Measurements from ENCODE around the gene VWC2L. TPM values are rescaled to one million over a fixed set of nuclear protein-coding genes. Genes with fewer than 3 reads are reported as not detected.

VWC2L gene
- total and polyA plus RNA-seq, 2 experiments from 2014 or later: 0.10 TPM; not detected in 1

DNA sequence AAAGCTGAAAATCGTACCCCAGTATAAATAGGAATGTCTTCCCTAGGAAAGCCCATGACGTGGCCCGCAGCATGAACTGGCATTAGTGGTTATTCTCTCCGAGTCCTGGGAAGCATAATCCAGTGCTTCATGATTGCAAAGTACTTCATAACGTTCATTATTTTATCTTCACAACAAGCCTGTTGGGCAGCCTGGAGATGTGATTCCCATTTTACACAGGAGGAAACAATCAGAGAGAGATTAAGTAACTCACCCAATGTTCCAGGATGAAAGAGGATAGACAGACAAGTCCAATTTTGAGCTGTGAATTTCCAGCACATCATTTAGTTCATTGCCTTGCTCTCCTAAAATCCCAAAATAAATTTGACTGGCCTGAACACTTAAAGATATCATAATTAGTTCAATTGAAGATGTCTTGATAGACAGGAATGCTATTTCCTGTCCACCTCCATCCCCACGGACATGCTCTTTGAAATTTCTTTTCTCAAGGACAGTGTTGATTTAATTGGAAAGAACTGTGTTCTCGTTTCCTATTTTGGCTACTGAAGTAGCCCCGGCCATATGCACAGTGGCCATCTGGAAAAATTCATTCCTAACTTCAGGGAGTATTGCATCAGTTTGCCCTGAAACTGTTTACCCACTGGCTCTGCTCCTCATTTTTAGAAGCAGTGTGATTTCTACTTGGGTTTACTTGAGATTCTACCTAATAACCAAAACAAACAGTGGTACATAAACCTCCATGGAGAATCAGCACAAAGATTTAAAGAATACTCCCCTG, 93.9 kb downstream of the VWC2L start:
- no peaks in the 10 kb centered on the region for H3K27me3 ChIP-seq
- H3K27ac ChIP-seq: no peak overlapping the region
- no peaks in the 10 kb centered on the region for H4K20me1 ChIP-seq (ENCODE audit: insufficient read depth, poor library complexity, severe bottlenecking)
- TF ChIP-seq EZH2phosphoT487 (IDR thresholded peaks at IDR 0.05; ENCODE audit: low read depth, severe bottlenecking, unreplicated experiment) (no peak), EZH2 (IDR thresholded peaks at IDR 0.05; ENCODE audit: borderline replicate concordance) (no peak)
- TF ChIP-seq, protein P1, sequence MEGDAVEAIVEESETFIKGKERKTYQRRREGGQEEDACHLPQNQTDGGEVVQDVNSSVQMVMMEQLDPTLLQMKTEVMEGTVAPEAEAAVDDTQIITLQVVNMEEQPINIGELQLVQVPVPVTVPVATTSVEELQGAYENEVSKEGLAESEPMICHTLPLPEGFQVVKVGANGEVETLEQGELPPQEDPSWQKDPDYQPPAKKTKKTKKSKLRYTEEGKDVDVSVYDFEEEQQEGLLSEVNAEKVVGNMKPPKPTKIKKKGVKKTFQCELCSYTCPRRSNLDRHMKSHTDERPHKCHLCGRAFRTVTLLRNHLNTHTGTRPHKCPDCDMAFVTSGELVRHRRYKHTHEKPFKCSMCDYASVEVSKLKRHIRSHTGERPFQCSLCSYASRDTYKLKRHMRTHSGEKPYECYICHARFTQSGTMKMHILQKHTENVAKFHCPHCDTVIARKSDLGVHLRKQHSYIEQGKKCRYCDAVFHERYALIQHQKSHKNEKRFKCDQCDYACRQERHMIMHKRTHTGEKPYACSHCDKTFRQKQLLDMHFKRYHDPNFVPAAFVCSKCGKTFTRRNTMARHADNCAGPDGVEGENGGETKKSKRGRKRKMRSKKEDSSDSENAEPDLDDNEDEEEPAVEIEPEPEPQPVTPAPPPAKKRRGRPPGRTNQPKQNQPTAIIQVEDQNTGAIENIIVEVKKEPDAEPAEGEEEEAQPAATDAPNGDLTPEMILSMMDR (IDR thresholded peaks at IDR 0.05; ENCODE audit: poor library complexity): no peak
- H3K9me3 ChIP-seq (ENCODE audit: low read depth): no peaks in the 10 kb centered on the region
- no peaks in the 10 kb centered on the region for H3K79me2 ChIP-seq
- H3K4me3 ChIP-seq: no peak overlapping the region
- no peak overlapping the region for H2AFZ ChIP-seq
- H3K4me2 ChIP-seq: no peak overlapping the region
- 82% methylated on average over 8 of the region's 8 CpGs for WGBS (ENCODE audit: low lambda C conversion rate, missing lambda C conversion rate)
- no peak for DNase-seq (ENCODE audit: low spot score)
- H3K9me2 ChIP-seq (replicated peaks; ENCODE audit: insufficient read depth): no peaks in the 10 kb centered on the region
- H3K36me3 ChIP-seq (replicated peaks; ENCODE audit: insufficient read depth, low read depth): no peaks in the 10 kb centered on the region
- H3K4me1 ChIP-seq (ENCODE audit: insufficient read depth): no peaks in the 10 kb centered on the region

DNA sequence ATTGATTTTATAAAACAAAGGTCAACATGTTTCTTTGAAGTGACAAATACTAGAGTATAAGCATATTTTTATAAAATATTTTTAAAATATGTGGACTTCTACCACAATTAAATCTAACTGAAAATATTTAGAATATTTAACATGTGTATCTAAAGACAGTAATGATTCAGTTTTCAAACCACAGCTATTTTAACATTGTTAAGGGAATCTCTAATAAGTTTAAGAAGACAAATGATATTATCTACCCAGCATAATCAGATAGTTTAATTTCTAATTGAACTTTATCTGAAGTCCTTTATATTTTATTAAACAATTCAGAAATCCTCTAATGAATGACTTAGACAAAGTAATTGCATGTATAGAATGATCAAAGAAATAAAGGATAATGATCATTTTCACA, 96.2 kb downstream of the VWC2L start:
- no peak for TF ChIP-seq EZH2 (IDR thresholded peaks at IDR 0.05; ENCODE audit: borderline replicate concordance)
- TF ChIP-seq, protein P1 (IDR thresholded peaks at IDR 0.05; ENCODE audit: poor library complexity): no peak
- no peak for TF ChIP-seq EZH2phosphoT487 (IDR thresholded peaks at IDR 0.05; ENCODE audit: low read depth, severe bottlenecking, unreplicated experiment)
- Histone ChIP-seq H3K36me3 (replicated peaks; ENCODE audit: insufficient read depth, low read depth) (no peaks in the 10 kb centered on the region), H3K4me2 (no peak overlapping the region), H3K79me2 (no peaks in the 10 kb centered on the region), H4K20me1 (ENCODE audit: insufficient read depth, poor library complexity, severe bottlenecking) (no peaks in the 10 kb centered on the region), H2AFZ (no peak overlapping the region), H3K4me3 (no peak overlapping the region), H3K9me2 (replicated peaks; ENCODE audit: insufficient read depth) (no peaks in the 10 kb centered on the region), H3K9me3 (ENCODE audit: low read depth) (no peaks in the 10 kb centered on the region), H3K4me1 (ENCODE audit: insufficient read depth) (no peaks in the 10 kb centered on the region), H3K27ac (no peak overlapping the region), H3K27me3 (no peaks in the 10 kb centered on the region)
- no peak for DNase-seq (ENCODE audit: low spot score)

DNA sequence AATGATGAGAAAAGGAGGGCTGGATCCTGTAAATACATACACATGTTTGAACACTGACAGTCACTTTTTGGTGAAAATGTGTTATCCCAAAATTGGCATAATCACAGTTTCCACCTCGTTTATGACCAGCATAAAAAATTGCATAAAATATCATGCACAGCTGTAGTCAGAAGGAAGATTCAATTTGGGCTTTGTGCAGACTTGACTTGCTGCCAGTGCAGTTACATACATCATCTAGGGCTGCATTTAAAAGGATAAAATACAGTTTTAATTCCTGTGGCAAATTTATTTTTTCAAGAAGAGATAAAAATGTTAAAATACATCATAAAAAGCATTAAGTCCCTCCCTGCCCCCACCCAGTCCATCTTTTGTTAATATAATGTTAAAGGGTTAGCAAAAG, 103.8 kb downstream of the VWC2L start:
- Histone ChIP-seq H3K27ac (no peak overlapping the region), H3K4me1 (ENCODE audit: insufficient read depth) (no peaks in the 10 kb centered on the region), H3K36me3 (replicated peaks; ENCODE audit: insufficient read depth, low read depth) (no peaks in the 10 kb centered on the region), H3K79me2 (no peaks in the 10 kb centered on the region), H3K27me3 (no peaks in the 10 kb centered on the region), H2AFZ (no peak overlapping the region), H3K4me3 (no peak overlapping the region), H3K9me2 (replicated peaks; ENCODE audit: insufficient read depth) (no peaks in the 10 kb centered on the region), H3K9me3 (ENCODE audit: low read depth) (no peaks in the 10 kb centered on the region), H4K20me1 (ENCODE audit: insufficient read depth, poor library complexity, severe bottlenecking) (no peaks in the 10 kb centered on the region), H3K4me2 (no peak overlapping the region)
- WGBS (ENCODE audit: low lambda C conversion rate, missing lambda C conversion rate): 55% methylated on average over 1 of the region's 1 CpG
- no peak for DNase-seq (ENCODE audit: low spot score)
- TF ChIP-seq, protein P1 (IDR thresholded peaks at IDR 0.05; ENCODE audit: poor library complexity): no peak
- TF ChIP-seq EZH2phosphoT487 (IDR thresholded peaks at IDR 0.05; ENCODE audit: low read depth, severe bottlenecking, unreplicated experiment) (no peak), EZH2 (IDR thresholded peaks at IDR 0.05; ENCODE audit: borderline replicate concordance) (no peak)

All from hepatocyte (in vitro differentiated cells).